Stimulated activated CD4-positive, alpha-beta T cell treated with anti-CD3 and anti-CD28 coated beads, Interleukin-15, amount 100 ng/mL, for 1 hour (primary cell): Measurements from ENCODE around the gene CERK.
"Not testable (repeated sequence)": the region's sequence is repeated elsewhere in the genome, so short reads cannot be mapped to it uniquely, and the experiment has no call there.

Experiments
- DNase-seq, 2 donors: peaks; one replicate each; pipeline ENCODE4 v3.0.0-alpha.2; 2020; ENCODE audit warnings: low read depth in 1 of 2, low spot score in 1 of 2

The CERK gene

DNA sequence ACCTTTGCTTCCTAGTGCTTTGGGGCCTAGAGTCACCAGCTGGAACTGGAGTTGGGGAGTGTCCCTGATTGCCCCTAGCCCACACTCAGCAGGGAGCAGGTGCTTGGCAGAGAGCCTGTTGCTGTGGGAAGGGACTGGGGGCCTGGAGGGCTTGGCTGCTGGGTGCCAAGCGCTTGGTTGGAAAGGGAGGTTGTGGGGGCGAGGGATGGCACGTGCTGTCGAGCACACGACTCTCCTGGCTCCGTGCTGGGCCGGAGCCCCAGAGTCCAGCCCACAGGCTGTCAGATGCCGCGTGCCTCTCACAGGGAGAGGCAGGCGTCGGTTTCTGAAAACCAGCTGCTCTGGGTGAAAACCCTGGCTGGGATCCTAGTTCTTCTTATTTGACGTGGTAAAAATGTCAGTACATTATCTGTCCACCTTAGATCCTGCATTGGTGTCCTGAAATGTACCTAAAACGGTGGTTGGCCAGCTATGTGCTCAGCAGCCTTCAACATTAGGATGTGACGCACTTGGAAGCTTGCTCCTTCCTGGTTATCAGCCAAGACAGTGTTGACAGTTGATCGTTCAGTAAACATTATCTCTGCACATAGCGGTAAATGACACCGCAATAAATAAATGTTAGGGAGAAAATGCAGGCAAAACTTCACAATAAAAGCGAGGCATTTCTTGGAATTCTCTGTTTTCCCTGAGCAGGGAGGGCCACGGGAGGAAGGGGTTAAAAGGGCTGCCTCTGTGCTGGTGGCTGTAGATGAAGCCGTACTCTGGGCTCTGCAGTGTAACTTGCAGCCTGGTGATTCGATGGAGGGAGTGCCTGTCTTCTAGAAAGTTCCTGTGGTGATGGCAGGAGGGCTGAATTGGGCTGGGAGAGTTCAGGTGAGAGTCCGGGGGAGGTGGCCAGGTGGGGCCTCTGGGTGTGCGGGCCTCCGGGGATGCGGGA lies 88.6 kb downstream of the CERK start:
- DNase-seq = no peak

DNA sequence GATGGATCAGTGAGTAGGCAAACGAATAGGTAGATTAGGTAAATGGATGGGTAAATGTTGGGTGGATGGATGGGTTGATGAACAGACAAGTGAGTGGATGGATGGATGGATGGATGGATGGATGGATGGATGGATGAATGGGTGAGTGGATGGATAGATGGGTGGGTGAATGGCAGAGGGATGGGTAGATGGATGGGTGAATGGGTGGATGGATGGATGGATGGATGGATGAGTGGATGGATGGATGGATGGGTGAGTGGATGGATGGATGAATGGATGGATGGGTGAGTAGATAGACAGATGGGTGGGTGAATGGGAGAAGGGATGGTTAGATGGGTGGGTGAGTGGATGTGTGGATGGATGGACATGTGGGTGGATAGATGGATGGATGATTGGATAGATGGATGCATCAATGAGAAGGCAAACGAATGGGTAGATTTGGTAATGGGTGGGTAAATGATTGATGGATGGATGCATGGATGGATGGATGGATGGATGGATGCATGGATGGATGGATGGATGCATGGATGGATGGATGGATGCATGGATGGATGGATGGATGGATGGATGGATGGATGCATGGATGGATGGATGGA lies 89.7 kb downstream of the CERK start:
- DNase-seq = not testable (repeated sequence)

DNA sequence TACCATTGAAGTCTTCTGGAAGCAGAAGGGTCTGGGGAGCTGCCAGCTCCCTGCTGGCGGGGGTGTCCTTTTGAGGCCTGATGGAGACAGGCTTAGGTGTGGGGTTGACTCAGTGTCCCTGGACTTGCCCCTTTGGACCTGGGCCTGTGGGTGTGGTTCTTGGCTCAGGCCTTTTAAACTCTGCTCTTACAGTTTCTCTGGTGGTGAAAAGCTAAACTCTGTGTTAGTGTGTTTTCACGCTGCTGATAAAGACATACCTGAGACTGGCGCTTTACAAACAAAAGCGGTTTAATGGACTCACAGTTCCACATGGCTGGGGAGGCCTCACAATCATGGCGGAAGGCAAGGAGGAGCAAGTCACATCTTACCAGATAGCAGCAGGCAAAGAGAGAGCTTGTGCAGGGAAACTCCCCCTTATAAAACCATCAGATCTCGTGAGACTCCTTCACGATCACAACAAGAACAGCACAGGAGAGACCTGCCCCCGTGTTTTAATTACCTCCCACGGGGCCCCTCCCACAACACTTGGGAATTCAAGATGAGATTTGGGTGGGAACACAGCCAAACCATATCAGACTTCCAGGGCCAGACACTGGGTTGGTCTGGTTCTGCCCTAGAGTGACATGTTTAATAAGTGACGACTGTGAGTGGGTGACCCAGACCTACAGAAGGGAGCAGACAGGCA lies 91.4 kb downstream of the CERK start:
- DNase-seq = no peak

DNA sequence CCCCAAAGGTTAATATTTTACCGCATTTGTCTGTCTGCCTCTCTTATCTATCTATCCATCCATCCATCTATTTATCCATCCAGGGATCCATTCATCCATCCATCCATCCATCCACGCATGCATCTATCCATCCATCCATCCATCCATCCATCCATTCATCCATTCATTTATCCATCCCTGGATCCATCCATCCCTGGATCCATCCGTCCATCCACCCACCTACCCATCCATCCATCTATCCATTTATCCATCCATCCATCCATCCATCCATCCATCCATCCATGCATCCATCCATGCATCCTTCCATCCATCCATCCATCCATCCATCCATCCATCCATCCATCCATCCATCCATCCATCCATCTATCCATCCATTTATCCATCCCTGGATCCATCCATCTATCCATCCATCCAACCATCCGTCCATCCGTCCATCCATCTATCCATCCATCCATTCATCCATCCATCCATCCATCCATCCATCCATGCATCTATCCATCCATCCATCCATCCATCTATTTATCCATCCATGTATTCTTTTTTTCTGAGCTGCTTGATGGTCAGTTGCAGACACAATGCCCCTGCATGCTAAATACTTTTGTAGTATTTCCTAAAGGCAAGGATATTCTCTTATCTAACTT lies 95.1 kb downstream of the CERK start:
- DNase-seq = not testable (repeated sequence)

DNA sequence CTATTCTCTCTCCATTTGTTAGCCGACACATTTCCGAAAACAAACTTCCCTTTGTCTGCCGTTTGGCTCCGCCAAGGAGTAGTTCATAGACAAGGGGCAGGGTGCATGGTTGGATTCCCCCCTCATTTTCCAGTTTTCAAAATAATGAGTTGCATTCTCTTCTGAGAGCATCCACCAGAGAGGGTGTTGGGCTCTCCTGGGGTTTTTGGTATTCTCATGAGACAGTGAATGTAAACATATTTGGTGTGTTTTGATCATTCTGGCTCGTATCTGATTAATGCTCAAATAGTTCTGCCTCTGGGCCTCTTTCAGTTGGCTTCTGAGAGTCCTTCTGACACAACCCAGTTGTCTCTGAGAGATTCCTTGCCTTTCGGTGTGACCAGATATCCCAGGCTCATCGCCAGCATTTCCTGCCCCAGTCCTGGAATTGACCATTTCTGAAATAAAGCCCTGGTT lies 96.2 kb downstream of the CERK start:
- no peak for DNase-seq

DNA sequence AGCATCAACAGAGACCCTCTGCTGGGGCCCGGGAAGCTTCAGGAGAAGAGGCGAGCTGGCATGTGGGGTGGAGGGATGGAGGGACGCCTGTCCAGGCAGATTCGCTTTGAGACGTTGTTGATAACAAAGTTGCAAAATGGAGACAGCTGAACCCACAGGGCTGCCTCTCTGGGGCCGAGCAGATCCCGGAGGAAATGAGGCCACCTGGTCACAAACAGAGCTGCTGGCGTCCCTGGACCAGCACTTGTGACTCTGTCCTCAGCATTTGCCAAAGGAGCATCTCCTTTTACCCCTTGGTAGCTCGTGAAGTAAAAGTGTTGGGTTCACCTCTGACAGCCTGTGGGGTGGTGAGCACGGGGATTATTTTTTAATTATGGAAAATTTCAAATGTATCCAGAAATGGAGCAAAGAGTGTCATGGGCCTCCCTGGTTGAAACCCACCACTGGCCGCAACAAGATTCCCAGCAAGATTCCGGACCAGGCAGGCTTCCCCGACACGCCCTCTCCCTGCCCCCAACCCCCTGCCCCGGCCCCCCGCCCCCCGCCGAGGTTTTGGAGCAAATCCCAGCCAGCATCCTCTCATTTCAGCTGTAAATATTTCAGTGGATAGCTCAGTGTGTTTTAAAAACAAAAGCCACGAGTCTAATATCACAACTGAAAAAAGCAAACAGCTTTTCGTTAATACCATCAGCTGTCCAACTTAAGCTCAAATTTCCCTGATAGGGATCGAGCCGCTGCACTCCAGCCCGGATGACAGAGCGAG lies 97.6 kb downstream of the CERK start:
- no peak for DNase-seq

DNA sequence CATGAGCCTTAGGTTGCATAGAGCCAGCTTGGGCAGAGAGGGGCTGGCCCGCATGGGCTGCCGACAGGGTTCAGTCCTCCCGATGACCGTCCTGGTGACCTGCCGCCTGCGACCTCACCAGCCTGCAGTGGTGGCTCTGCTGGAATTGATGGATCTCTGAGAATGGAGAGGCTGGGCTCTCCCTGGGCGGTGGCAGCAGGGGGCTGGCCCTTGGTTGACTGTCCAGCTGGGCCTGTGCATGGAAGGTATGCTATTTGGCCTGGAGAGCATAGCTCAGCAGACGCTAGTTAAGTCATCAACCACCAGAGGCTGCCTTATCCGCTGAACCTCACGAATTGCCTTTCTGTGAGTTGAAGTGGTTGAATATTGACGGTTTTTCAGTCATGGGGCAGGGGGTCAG lies 98.2 kb downstream of the CERK start:
- DNase-seq = no peak

DNA sequence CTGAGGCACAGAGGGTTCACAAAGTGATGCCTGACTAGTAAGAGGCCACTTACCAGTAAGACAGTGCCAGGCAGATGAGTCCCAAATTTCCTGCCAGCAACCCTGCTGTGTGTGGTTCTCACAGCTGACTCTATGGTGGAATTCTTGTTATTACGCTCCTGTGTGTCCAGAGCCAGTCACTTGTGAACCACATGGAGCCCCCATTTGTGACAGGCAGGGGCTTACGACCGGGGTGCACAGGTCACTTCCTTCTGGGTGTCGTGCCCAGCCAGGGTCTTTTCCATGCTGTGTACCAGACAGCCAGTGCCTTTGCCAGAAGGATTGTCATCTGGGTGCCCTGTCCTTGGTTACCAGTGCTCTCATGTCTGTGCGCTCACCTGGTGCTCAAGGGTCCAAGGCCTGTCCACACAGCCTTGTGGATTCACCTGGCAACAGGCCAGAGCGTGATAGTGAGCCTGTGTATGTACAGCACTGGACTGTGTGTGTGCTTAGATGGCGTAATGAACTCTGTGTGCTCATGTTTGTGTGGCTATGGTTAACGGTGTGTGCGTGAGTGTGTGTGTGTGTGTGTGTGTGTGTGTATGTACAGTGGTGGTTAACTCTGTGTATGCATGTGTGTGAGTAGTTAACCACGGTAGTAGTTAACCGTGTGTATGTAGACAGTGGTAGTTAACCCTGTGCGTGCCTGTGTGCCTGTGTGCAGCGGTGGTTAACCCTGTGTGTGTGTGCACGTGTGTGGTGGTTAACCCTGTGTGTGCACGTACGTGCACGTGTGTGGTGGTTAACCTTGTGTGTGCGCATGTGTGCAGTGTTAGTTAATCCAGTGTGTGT lies 99.2 kb downstream of the CERK start:
- DNase-seq = no peak

DNA sequence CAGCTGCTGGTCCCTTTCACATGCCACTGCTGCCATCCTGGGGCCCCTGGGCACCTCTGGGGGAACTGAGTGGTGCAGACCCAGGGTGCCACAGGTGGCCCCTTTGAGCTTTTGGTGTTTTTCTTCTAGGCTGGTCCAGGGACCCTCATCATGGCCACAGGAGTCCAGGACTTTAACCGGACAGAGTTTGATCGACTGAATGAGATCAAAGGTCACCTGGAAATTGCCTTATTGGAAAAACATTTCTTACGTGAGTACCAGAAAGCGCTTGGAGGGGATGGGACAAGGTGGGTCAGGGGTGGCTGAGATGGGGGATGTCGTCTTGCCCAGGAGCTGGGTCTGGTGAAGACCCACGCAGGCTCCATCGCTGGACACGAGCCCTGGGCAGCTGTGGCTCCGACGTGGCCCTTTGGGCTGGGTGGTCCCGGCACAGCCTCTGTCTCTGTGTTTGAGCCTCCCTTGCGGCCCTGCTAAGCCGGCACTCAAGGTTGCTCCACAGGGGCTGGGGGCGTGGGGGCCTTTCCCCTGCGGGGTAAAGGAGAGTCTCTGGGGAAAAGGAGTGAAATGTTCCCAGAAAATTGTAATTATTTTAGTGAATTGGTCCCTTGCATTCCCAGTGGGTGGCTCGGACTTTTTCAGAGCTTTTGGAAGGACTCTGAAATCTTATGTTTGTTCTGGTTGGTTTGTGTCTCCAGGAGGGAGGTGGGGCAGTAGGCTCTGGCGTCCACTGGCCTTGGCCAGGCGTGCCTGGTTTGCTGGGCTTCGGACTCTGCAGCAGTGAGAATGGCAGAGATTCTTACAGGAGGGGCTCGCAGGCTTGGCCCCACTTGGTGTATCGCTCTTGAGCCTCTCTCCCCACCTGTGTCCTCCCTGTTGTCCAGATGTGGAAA lies 100.1 kb downstream of the CERK start:
- no peak for DNase-seq

DNA sequence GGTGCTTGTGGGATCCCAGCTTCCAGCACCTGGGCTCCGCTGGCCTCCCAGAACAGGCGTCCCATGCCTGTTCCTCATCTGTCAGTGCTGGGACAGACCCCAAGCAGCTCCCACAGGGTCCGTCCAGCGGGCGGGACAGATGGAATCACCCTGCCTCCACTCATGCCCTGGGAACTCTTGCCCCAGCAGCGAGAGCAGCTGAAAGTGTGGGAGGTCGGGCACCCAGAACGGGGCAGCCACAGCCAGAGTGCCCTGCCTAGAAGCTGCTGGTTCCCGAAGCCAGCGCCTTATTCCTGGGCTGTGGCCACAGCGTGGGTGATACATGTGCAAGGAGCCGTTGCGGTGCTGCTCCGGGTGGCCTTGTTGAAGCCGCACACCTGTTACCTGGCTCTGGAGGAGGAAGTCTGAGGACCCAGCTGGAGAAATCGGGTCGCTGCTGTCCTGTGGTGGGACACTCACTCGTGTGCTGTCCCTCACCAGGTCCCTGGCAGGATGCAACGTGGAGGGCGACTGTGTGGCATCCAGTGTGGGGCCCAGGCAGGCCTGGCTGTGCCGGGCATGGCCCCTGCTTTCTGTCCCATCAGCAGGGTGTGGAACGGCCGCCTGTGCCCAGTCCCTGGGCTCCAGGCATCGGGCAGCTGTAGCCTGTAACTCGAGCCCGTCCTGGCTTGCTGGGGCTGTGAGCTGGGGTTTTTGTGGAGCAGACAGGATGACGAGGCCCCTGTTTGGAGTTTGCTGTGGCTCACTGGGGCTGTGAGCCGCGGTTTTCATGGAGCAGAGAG lies 101.6 kb downstream of the CERK start:
- DNase-seq = no peak

DNA sequence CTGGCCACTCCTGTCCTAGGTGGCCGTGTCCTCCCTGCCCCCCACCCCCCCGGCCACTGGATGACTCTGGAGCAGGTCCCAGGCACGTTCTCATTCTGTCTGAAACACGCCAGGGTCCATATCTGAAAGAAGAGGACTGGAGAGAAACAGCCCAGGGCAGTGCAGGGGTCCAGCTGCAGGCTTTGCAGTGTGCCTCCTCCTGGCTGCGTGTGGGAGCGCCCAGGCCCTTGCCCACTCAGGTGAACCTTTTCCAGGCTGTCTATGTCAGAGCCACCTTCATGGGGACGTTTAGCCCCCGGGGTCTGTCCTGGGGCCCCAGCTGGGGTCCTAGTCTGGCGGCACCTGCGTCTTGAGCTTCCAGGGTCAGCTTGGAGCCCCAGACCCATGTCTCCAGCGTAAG lies 102.3 kb downstream of the CERK start:
- DNase-seq = no peak

DNA sequence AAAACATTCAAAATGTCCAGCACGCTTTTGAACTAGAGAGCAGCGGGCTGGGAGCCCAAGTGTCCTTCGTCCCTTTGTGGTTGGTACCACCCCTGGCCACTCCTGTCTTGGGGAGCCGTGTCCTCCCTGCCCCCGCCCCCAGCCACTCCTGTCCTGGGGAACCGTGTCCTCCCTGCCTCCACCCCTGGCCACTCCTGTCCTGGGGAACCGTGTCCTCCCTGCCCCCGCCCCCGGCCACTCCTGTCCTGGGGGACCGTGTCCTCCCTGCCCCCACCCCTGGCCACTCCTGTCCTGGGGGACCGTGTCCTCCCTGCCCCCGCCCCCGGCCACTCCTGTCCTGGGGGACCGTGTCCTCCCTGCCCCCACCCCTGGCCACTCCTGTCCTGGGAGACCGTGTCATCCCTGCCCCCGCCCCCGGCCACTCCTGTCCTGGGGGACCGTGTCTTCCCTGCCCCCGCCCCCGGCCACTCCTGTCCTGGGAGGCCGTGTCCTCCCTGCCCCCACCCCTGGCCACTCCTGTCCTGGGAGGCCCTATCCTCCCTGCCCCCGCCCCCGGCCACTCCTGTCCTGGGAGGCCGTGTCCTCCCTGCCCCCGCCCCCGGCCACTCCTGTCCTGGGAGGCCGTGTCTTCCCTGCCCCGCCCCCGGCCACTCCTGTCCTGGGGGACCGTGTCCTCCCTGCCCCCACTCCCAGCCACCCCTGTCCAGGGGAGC lies 102.9 kb downstream of the CERK start:
- DNase-seq = not testable (repeated sequence)
